Kidney (tissue), 14 donors: ENCODE data around the gene CYP2W1. TPM values are rescaled to one million over a fixed set of nuclear protein-coding genes. Genes with fewer than 3 reads are reported as not detected.

Experiments
- DNase-seq, 5 donors: peaks; one replicate each; pipeline ENCODE4 v3.0.0-alpha.2; 2013 to 2020
- FAIRE-seq: peaks from 2 replicates; lab custom pipeline; 2012; peaks lifted over from hg19 to GRCh38; lab: Jason Lieb, UNC
- H3K27ac ChIP-seq, 2 donors: one replicate each; pipeline ENCODE4 v1.7.0; 2013; ENCODE audit warnings: low read depth in 2 of 2, low read length in 2 of 2, inconsistent platforms in 1 of 2
- H3K27me3 ChIP-seq: one replicate; pipeline ENCODE4 v1.7.1; 2013; ENCODE audit warnings: low read length, inconsistent platforms; ENCODE audit not compliant: control insufficient read depth, insufficient read depth
- H3K36me3 ChIP-seq, 3 donors: one replicate each; pipeline versions ENCODE4 v1.7.0 to v1.7.1; 2013; ENCODE audit warnings: low read length in 3 of 3, control low read depth in 1 of 3, inconsistent platforms in 1 of 3; ENCODE audit not compliant: insufficient read depth in 3 of 3, control insufficient read depth in 2 of 3
- H3K4me1 ChIP-seq, 3 donors: one replicate each; pipeline versions ENCODE4 v1.7.0 to v1.7.1; 2013; ENCODE audit warnings: low read length in 3 of 3, inconsistent platforms in 1 of 3, low read depth in 1 of 3; ENCODE audit not compliant: control insufficient read depth in 2 of 3, insufficient read depth in 2 of 3
- H3K4me3 ChIP-seq, 3 donors: one replicate each; pipeline versions ENCODE4 v1.7.0 to v1.8.1; 2013; ENCODE audit warnings: low read length in 3 of 3, control low read depth in 1 of 3, inconsistent platforms in 1 of 3
- H3K9ac ChIP-seq, 3 donors: one replicate each; pipeline versions ENCODE4 v1.7.0 to v1.7.1; 2013; ENCODE audit warnings: low read length in 3 of 3, control low read depth in 1 of 3, inconsistent platforms in 1 of 3
- H3K9me3 ChIP-seq, 3 donors: one replicate each; pipeline versions ENCODE4 v1.7.0 to v1.7.1; 2013; ENCODE audit warnings: low read length in 3 of 3, control low read depth in 1 of 3, inconsistent platforms in 1 of 3; ENCODE audit not compliant: control insufficient read depth in 2 of 3, insufficient read depth in 1 of 3
- CTCF ChIP-seq: IDR thresholded peaks from 3 replicates; pipeline ENCODE4 v1.5.1; 2012; ENCODE audit warnings: mild to moderate bottlenecking, moderate library complexity, borderline replicate concordance; ENCODE audit not compliant: insufficient read depth; ENCODE audit errors: extremely low read depth
- intact Hi-C: fragments of 100-400 bp; cut with DNase I; formaldehyde crosslinking; loops from one replicate; pipeline ENCODE4 v1.11.1; 2022
- polyA plus RNA-seq: library from polyadenylated mRNA; stranded (reverse); fragments of 350-450 nt; fragmentation: Illumina TruSeq; extraction: RNeasy Lipid Tissue Mini Kit (QIAGEN cat#74804); gene quantifications from one replicate; pipeline ENCODE4 v1.2.3, GENCODE V29; 2014; ENCODE audit warnings: low read depth, low replicate concordance; ENCODE audit not compliant: insufficient read depth
- total RNA-seq: library from RNA; stranded (reverse); fragmentation: NEBNext Ultra II Directional; extraction: Animal tissue kit (Norgen Biotek cat#: 25700); gene quantifications from one replicate; pipeline ENCODE4 v1.2.1, GENCODE V29; 2021
- donor health status: control.
- donor health status: control.
- donor health status: control.
- donor health status: control.
- donor health status: control.
- donor health status: DM: yes; HTN: yes; CAD: no.
- donor health status: Normal renal cell carcinoma (clear cell type).

CYP2W1 gene
- total and polyA plus RNA-seq, 2 donors from 2014 or later = 0.13 to 0.17 TPM

DNA sequence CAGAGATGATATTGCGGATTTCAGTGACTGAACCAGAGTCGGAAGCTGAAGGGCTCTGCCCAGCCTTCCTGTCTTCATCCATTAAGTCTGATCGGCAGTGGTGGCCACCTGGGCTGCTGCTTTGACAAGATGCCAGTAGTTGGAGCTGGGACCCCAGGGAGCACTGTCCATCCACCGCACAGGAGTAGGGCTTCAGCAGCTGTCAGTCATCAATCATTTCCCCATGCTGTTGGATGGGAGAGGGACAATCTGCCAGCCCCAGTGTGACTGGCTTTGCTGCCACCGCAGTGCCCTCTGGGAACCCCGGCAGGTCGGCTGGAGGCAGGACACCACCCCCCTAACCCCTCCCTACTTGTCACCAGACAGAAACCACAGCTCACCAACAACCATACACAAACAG is 38.4 kb downstream of the CYP2W1 start:
- intact Hi-C loops = no loop called here
- H3K4me1 ChIP-seq = peaks cover 0 to 3% (median 0%) of the 10 kb centered on the region in 3 donors
- H3K27ac ChIP-seq = no peak overlapping the region
- H3K9ac ChIP-seq = no peak overlapping the region
- no peak for TF ChIP-seq CTCF
- FAIRE-seq (no peak), DNase-seq (peak in 1 of 5 donors; percentile 65)
- no peaks in the 10 kb centered on the region for H3K9me3 ChIP-seq
- H3K36me3 ChIP-seq = peaks cover 0 to 2% (median 0%) of the 10 kb centered on the region in 3 donors
- no peak overlapping the region for H3K4me3 ChIP-seq
- no peaks in the 10 kb centered on the region for H3K27me3 ChIP-seq

GRCh38 chr7:1021931-1022330 is 39.0 kb downstream of the CYP2W1 start:
- Histone ChIP-seq H3K27ac (no peak overlapping the region), H3K9ac (no peak overlapping the region), H3K27me3 (no peaks in the 10 kb centered on the region), H3K4me3 (no peak overlapping the region), H3K4me1 (peaks cover 0 to 8% (median 0%) of the 10 kb centered on the region in 3 donors), H3K36me3 (peaks cover 0 to 2% (median 0%) of the 10 kb centered on the region in 3 donors), H3K9me3 (no peaks in the 10 kb centered on the region)
- no peak for FAIRE-seq
- intact Hi-C loops = no loop called here
- peak in 1 of 5 donors; percentile 71 for DNase-seq
- no peak for TF ChIP-seq CTCF

GRCh38 chr7:1022356-1022755 is 39.4 kb downstream of the CYP2W1 start:
- no peak overlapping the region for H3K27ac ChIP-seq
- no peak for FAIRE-seq
- no peak overlapping the region for H3K4me3 ChIP-seq
- H3K9me3 ChIP-seq = no peaks in the 10 kb centered on the region
- H3K9ac ChIP-seq = no peak overlapping the region
- peaks cover 0 to 2% (median 0%) of the 10 kb centered on the region in 3 donors for H3K36me3 ChIP-seq
- no peaks in the 10 kb centered on the region for H3K27me3 ChIP-seq
- no peak for TF ChIP-seq CTCF
- peak in 1 of 5 donors; percentile 32 for DNase-seq
- peaks cover 0 to 11% (median 0%) of the 10 kb centered on the region in 3 donors for H3K4me1 ChIP-seq
- intact Hi-C loops = no loop called here
